ENCODE data around the gene CCDC66. TPM values are rescaled to one million over a fixed set of nuclear protein-coding genes. Genes with fewer than 3 reads are reported as not detected.

CCDC66 gene
- polyA plus RNA-seq, 1 donor from 2014 or later, result 80.3 TPM

- H2AFZ ChIP-seq (ENCODE audit: low read depth, low read length), result no peak overlapping the region
- H3F3A ChIP-seq (ENCODE audit: insufficient read depth, low read length, poor library complexity, severe bottlenecking), result no peaks in the 10 kb centered on the region
- TF ChIP-seq CTCF (IDR thresholded peaks at IDR 0.05; ENCODE audit: poor library complexity, severe bottlenecking), result no peak
- TF ChIP-seq TAF1 (IDR thresholded peaks at IDR 0.05; ENCODE audit: low read depth), result no peak
- TF ChIP-seq MXI1 (conservative IDR thresholded peaks at IDR 0.05; ENCODE audit: poor library complexity, severe bottlenecking), result no peak
- no peak for TF ChIP-seq SMC3 (conservative IDR thresholded peaks at IDR 0.05; ENCODE audit: poor library complexity)
- TF ChIP-seq RAD21 (conservative IDR thresholded peaks at IDR 0.05), result no peak
- no peak for TF ChIP-seq POLR2AphosphoS5 (IDR thresholded peaks at IDR 0.05)
- TF ChIP-seq REST (IDR thresholded peaks at IDR 0.05; ENCODE audit: borderline replicate concordance), result no peak
- TF ChIP-seq EP300 (conservative IDR thresholded peaks at IDR 0.05; ENCODE audit: poor library complexity, severe bottlenecking), result no peak
- TF ChIP-seq EZH2 (IDR thresholded peaks at IDR 0.05; ENCODE audit: borderline replicate concordance, insufficient read depth, low read length, poor library complexity, severe bottlenecking), result no peak
- H3K79me2 ChIP-seq (replicated peaks; ENCODE audit: insufficient read depth, low read length), result no peaks in the 10 kb centered on the region
- no peaks in the 10 kb centered on the region for H4K20me1 ChIP-seq (ENCODE audit: insufficient read depth)
- H3K36me3 ChIP-seq (ENCODE audit: insufficient read depth, low read length), result peaks cover 11% of the 10 kb centered on the region
- no peak overlapping the region for H3K4me3 ChIP-seq (ENCODE audit: low read length)
- no peak overlapping the region for H3K9ac ChIP-seq (ENCODE audit: low read length)
- no peaks in the 10 kb centered on the region for H3K27me3 ChIP-seq (ENCODE audit: insufficient read depth, low read depth, low read length)
- no peaks in the 10 kb centered on the region for H3K9me3 ChIP-seq (ENCODE audit: low read length)
- H3K9me2 ChIP-seq (ENCODE audit: insufficient read depth, low read length), result no peaks in the 10 kb centered on the region
- no peak overlapping the region for H3K27ac ChIP-seq (ENCODE audit: low read length)
- H3K4me2 ChIP-seq (ENCODE audit: low read length), result no peak overlapping the region
These were observed 33.8 kb downstream of the CCDC66 start for GRCh38 chr3:56590814-56591213.

GRCh38 chr3:56591262-56591661 is 34.3 kb downstream of the CCDC66 start:
- H3K27ac ChIP-seq (ENCODE audit: low read length), result no peak overlapping the region
- H3K9ac ChIP-seq (ENCODE audit: low read length), result no peak overlapping the region

More at GRCh38 chr3:56591262-56591661, 34.3 kb downstream of the CCDC66 start:
- Histone ChIP-seq H3K79me2 (replicated peaks; ENCODE audit: insufficient read depth, low read length) (no peaks in the 10 kb centered on the region), H3K27me3 (ENCODE audit: insufficient read depth, low read depth, low read length) (no peaks in the 10 kb centered on the region), H3K36me3 (ENCODE audit: insufficient read depth, low read length) (peaks cover 11% of the 10 kb centered on the region), H3F3A (ENCODE audit: insufficient read depth, low read length, poor library complexity, severe bottlenecking) (no peaks in the 10 kb centered on the region), H3K4me3 (ENCODE audit: low read length) (no peak overlapping the region), H3K9me2 (ENCODE audit: insufficient read depth, low read length) (no peaks in the 10 kb centered on the region), H4K20me1 (ENCODE audit: insufficient read depth) (no peaks in the 10 kb centered on the region), H3K9me3 (ENCODE audit: low read length) (no peaks in the 10 kb centered on the region), H2AFZ (ENCODE audit: low read depth, low read length) (no peak overlapping the region), H3K4me2 (ENCODE audit: low read length) (no peak overlapping the region)
- no peak for TF ChIP-seq POLR2AphosphoS5 (IDR thresholded peaks at IDR 0.05)
- TF ChIP-seq REST (IDR thresholded peaks at IDR 0.05; ENCODE audit: borderline replicate concordance), result no peak
- no peak for TF ChIP-seq EP300 (conservative IDR thresholded peaks at IDR 0.05; ENCODE audit: poor library complexity, severe bottlenecking)
- no peak for TF ChIP-seq EZH2 (IDR thresholded peaks at IDR 0.05; ENCODE audit: borderline replicate concordance, insufficient read depth, low read length, poor library complexity, severe bottlenecking)
- no peak for TF ChIP-seq TAF1 (IDR thresholded peaks at IDR 0.05; ENCODE audit: low read depth)

Data from neural cell (in vitro differentiated cells).